GM18858 (cell line): Measurements from ENCODE around the gene SIRT5.
A peak's percentile ranks its signal among the peaks of the same experiment; 100 is the strongest.

ENCODE experiments used
- ATAC-seq: cut with Tn5 transposase; IDR thresholded peaks from one replicate; pipeline ENCODE4 v1.9.1; 2021; ENCODE audit not compliant: unreplicated experiment

Gene SIRT5

GRCh38 chr6:13550656-13551055, 23.7 kb upstream of the SIRT5 start:
- no peak for ATAC-seq

GRCh38 chr6:13553646-13554045, 20.8 kb upstream of the SIRT5 start:
- no peak for ATAC-seq

GRCh38 chr6:13554929-13555333, 19.5 kb upstream of the SIRT5 start:
- no peak for ATAC-seq

DNA sequence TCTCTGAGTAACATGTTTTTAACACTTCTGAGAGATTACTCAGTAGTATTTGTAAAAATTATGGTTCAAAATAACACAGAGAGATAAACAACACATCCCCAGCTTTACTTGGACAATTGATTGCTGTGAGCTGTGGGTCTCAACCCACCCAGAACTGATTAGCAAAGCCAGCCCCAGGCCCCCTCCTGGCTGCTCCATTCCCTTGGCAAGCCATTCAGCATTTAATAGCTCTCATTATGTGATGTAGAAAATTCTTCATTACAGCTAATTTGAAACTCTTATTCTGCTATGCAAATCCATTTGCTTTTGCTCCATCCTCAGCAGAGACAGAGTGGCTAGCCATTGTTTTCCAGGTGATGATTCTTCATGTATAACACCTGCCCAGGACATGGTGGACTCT, 16.6 kb upstream of the SIRT5 start:
- no peak for ATAC-seq

DNA sequence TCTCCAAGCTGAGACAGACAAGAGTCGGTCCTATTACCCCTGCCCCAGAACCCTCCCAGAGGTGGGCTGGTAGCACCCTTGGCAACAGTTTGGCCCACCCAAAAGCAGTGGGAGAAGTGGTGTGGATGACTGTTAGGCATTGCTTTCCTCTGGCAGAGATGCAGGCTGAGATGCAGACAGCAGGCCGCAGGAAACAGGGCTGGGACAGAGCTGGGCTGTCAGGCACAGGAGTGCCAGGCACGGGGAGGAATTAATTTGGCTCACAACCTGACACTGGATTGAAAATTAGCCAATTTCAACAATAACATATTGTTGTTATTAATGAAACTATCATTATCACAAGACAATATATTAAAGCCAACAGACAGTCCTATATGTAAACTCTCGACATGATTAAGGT, 15.7 kb upstream of the SIRT5 start:
- no peak for ATAC-seq

DNA sequence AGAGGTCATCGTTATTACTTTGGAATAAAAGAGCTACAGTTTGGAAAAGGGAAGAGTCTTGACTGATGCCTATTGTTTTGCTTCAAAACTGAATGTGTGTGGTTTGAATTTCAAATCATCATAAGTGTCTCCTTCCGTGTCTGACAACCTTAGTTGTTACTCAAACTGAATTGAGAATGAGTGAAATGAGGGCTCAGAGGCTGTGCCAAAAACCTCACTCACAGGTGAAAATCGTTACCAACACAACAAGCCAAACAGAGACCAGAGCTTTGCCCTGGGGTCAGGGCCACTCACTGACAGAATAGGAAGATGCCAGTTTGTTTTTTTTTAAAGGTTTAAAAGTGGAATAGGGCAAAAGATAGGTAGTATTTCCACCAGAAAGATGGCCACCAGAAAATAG, 15.2 kb upstream of the SIRT5 start:
- ATAC-seq, result no peak

DNA sequence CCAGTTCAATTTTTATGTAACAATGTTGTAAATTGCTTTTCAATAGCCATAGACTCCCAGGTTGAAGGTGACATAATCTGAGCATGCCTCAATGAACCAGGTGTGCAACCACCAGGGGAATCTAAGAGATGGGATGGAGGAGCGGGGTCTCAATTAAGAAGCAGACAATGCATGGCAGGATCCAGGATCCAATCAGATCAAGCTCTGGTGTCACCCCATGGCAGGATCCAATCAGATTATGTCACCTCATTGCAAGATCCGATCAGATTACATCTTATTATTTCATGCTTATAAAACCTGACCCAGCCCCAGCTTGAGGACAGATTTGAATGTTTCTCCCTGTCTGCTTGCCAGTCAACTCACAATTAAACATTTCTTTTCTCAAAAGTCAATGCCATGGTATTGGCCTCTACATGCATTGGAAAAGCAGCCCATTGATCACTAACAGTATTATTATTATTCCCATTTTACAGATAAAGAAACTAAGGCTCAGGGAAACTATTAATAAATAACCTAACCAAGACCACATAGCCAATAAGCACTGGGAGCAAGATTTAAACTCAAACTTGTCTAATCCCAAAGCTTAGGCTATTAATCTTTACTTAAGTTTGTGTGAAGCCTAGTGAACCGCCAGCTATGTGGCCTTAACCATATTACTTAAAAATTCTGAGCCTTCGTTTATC, 14.3 kb upstream of the SIRT5 start:
- no peak for ATAC-seq

DNA sequence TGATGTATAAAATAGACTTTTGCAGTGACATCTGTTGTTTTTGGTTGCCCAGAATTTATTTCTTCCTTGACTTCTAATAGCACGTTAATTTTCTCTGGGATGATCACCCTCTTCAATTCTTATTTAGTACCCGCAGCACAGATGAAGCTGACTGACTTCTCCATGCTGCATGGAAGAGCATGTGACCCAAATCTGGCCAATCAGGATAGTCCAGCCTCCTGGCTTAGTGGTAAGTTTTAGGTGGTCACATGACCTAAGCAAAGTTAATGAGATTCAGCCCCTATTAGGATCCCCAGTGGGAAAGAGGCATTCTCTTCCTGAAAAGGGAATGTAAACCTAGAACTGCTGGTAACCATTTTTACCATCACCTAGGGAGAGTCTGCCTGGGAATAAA, 13.8 kb upstream of the SIRT5 start:
- no peak for ATAC-seq

GRCh38 chr6:13561624-13562267, 12.7 kb upstream of the SIRT5 start:
- no peak for ATAC-seq

DNA sequence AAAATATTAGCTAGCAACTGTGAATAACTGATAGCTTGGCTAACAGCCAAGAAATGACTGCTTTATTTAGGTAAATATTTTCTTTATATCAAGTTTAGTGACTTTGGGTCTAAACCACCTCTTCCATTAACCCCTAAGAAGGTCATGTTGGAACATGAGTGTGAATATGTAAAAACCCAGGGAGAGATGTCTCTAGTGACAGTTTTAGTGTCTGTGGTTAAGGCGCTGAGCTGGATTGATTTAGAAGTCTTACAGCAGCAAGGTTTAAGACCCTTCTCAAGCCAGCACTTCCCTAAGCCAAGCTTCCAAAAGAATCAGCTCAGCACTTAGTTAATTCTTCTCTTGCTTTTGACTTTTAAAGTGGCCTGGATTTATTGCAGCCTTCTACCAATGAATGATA, 11.4 kb upstream of the SIRT5 start:
- no peak for ATAC-seq

DNA sequence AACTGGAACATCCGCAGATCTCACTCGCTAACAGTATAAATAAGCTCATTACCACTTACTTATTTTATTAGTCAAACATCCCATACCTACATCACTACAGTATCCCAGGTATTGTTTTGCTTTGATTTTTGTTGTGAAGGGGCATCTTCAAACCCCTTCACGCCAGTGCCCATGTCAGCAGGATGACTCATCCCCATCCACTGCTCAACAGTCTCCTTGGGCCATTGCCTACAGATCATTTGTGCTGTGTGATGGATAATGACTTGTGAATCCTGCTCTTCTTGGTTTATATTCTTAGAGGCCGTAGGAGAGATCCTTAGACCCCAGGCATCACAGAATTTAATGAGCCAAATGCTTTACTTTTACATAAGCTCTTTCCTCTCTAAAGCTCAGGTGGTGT, 8.5 kb upstream of the SIRT5 start:
- no peak for ATAC-seq

- ATAC-seq, result no peak
These were observed 7.9 kb upstream of the SIRT5 start for GRCh38 chr6:13566500-13566899.

DNA sequence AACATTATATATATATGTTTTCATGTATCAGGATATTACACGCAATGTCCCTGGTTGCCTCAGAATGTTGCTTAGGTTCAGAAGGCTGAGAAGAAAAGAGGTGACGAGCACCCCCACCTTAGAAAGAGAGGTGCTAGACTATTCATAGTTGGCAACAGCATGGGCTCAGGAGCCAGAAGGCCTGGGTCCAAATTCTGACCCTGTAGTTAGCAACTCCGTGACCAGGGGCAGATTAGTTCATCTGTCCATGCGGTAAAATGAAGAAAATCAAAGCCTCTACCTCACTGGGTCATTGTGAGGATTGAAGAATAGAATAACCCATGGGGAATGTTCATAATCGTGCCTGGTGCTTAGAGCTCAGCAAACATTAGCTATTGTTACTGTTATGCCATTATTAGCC, 5.4 kb upstream of the SIRT5 start:
- ATAC-seq, result no peak

DNA sequence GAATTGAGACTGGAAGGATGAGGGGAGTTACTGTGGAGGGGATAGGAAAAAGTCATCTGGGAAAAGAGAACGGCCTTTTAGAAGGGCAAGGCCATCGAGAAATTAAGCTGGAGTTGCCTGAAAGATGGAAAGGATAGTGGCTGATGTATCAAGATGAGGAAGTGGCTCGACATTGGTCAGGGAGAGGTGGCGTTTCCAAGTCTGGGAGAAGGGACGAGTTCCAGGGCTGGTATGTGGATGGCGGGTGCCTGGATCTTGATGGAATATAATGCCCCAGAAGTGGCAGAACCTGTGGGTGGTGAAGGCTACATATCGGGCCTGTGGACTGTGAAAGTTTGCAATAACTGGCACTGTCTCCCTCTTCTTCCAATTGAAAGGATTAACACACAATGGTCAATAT, 2.2 kb upstream of the SIRT5 start:
- ATAC-seq, result no peak

GRCh38 chr6:13572951-13573654, 1.3 kb upstream of the SIRT5 start:
- no peak for ATAC-seq

GRCh38 chr6:13573669-13574110, 711 bp upstream of the SIRT5 start:
- no peak for ATAC-seq

- ATAC-seq, result peak; percentile 62
These were observed 241 bp upstream of the SIRT5 start for GRCh38 chr6:13574149-13574570.

GRCh38 chr6:13575377-13575775, 975 bp downstream of the SIRT5 start:
- ATAC-seq, result no peak

GRCh38 chr6:13576017-13576416, 1.6 kb downstream of the SIRT5 start:
- ATAC-seq, result no peak

DNA sequence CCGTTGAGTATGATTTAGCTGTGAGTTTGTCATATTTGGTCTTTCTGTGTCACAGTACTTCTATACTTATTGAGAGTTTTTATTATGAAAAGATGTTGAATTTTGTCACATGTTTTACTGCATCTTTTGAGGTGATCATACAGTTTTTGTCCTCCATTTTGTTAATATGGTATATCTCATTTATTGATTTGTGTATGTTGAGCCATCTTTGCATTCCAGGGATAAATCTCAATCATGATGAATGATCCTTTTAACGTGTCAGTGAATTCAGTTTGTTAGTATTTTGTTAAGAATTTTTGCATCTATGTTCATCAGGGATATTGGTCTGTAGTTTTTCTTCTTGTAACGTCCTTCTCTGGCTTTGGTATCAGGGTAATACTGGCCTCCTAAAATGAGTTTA, 3.5 kb downstream of the SIRT5 start:
- ATAC-seq, result no peak

DNA sequence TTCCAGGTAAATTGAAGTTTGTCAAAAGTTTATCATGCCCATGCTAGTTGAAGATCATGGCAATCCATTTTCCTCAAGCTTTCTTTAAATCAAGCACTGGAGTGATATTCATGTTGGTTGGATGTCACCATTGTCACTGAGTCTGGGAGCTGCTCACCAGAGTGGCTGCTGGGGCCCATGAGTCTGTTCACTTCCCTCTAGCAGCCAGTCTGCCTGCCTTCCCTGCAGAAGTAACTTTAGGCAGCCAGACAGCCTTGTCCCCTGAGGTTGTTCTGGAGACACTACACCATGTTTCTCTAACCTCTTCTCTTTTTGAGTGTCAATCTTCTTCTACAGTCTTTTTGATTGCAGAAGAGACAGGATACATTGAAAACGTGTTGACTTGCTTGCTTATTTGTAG, 5.5 kb downstream of the SIRT5 start:
- no peak for ATAC-seq

DNA sequence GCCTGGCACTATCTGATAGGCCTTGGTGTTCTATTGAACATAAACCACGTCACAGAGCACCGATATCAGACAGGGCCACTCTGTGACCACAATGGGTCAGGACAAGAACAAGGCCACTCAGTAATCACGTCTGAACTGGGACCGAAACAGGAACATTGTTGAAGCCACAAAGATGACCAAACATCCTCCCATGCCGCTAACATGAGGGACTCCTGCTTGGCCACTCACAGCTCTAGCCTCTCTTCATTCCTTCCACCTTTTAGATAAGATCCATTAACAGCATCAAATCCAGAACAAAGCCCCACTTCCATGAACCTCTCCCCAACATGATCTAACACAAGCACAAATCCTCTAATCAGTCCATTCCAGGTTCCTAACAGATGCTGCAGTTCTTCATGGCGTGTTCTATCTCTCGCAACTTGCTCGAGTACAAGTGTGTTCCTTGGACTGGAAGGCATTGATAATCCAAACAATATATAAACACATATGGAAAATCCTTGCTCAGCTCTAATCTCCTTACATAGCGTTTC, 7.4 kb downstream of the SIRT5 start:
- no peak for ATAC-seq
